WTC11 (cell line): ENCODE results near the gene RAB3A. TPM values are rescaled to one million over a fixed set of nuclear protein-coding genes. Genes with fewer than 3 reads are reported as not detected.

Source experiments
- ATAC-seq: fragments of 200-7000 bp; cut with Tn5 transposase; 2 replicates; pipeline ENCODE4 v1.10.0; 2021; ENCODE audit warnings: mild to moderate bottlenecking, moderate library complexity
- CTCF ChIA-PET: fragments of 300-600 bp; sonication (Branson Sonifier 250); formaldehyde crosslinking; loops from one replicate; lab custom pipeline; 2021; ENCODE audit warnings: antibody characterized with exemption; lab: Charles Lee
- POLR2A ChIA-PET: fragments of 350-600 bp; sonication (Branson Sonifier 250); formaldehyde crosslinking; loops from one replicate; lab custom pipeline; 2021; ENCODE audit warnings: antibody characterized with exemption; lab: Charles Lee
- DNase-seq: peaks from one replicate; pipeline ENCODE4 v3.0.0; 2021; ENCODE audit warnings: low spot score
- H3K27ac Mint-ChIP-seq: 2 replicates; pipeline ENCODE4 v1.8.0; 2021; ENCODE audit warnings: mixed read lengths
- H3K27me3 Mint-ChIP-seq: 2 replicates; pipeline ENCODE4 v1.8.0; 2021; ENCODE audit warnings: low read depth, mild to moderate bottlenecking, moderate library complexity, mixed read lengths
- H3K36me3 Mint-ChIP-seq: 2 replicates; pipeline ENCODE4 v1.8.0; 2021; ENCODE audit warnings: mixed read lengths
- H3K4me1 Mint-ChIP-seq: 2 replicates; pipeline ENCODE4 v1.8.0; 2022; ENCODE audit warnings: mixed read lengths
- H3K4me3 Mint-ChIP-seq: 2 replicates; pipeline ENCODE4 v1.8.0; 2021; ENCODE audit warnings: mild to moderate bottlenecking, moderate library complexity, mixed read lengths
- H3K9me3 Mint-ChIP-seq: 2 replicates; pipeline ENCODE4 v1.8.0; 2021; ENCODE audit warnings: mixed read lengths
- AR ChIP-seq: fragments of 250-450 bp; sonication (Bioruptor Pico); IDR thresholded peaks from 2 replicates; pipeline ENCODE4 v1.9.0; 2021; ENCODE audit warnings: mild to moderate bottlenecking
- ATF2 ChIP-seq: sonication (generic); formaldehyde crosslinking; IDR thresholded peaks from 2 replicates; pipeline ENCODE4 v1.8.1; 2022; ENCODE audit warnings: low read depth, missing genetic modification reagents, borderline replicate concordance
- ATF6 ChIP-seq: sonication (generic); formaldehyde crosslinking; IDR thresholded peaks from 2 replicates; pipeline ENCODE4 v1.8.1; 2023; ENCODE audit warnings: mild to moderate bottlenecking, missing genetic modification reagents
- CDX4 ChIP-seq: fragments of 250-450 bp; sonication (Bioruptor Pico); IDR thresholded peaks from 2 replicates; pipeline ENCODE4 v1.9.0; 2021; ENCODE audit warnings: moderate library complexity, mild to moderate bottlenecking, inconsistent platforms, borderline replicate concordance
- ESRRA ChIP-seq: sonication (generic); formaldehyde crosslinking; IDR thresholded peaks from 2 replicates; pipeline ENCODE4 v1.8.1; 2022; ENCODE audit warnings: mild to moderate bottlenecking, missing genetic modification reagents, borderline replicate concordance
- JAZF1 ChIP-seq: fragments of 250-450 bp; sonication (Bioruptor Pico); IDR thresholded peaks from 2 replicates; pipeline ENCODE4 v1.9.0; 2021; ENCODE audit warnings: moderate library complexity, mild to moderate bottlenecking, inconsistent platforms
- USF1 ChIP-seq: sonication (generic); formaldehyde crosslinking; IDR thresholded peaks from 2 replicates; pipeline ENCODE4 v1.8.0; 2022; ENCODE audit warnings: mild to moderate bottlenecking, missing genetic modification reagents
- USF2 ChIP-seq: sonication (generic); formaldehyde crosslinking; IDR thresholded peaks from 2 replicates; pipeline ENCODE4 v1.8.1; 2023; ENCODE audit warnings: mild to moderate bottlenecking, missing genetic modification reagents, moderate library complexity
- ZNF232 ChIP-seq: sonication (generic); formaldehyde crosslinking; IDR thresholded peaks from 2 replicates; pipeline ENCODE4 v1.8.0; 2022; ENCODE audit warnings: mild to moderate bottlenecking, missing genetic modification reagents
- ZNF281 ChIP-seq: sonication (generic); formaldehyde crosslinking; IDR thresholded peaks from 2 replicates; pipeline ENCODE4 v1.8.0; 2023; ENCODE audit warnings: mild to moderate bottlenecking, missing genetic modification reagents
- ZNF396 ChIP-seq: fragments of 250-450 bp; sonication (Bioruptor Pico); IDR thresholded peaks from 2 replicates; pipeline ENCODE4 v1.8.0; 2021; ENCODE audit warnings: mild to moderate bottlenecking, moderate library complexity, borderline replicate concordance
- ZNF512 ChIP-seq: sonication (generic); formaldehyde crosslinking; IDR thresholded peaks from 2 replicates; pipeline ENCODE4 v1.8.1; 2022; ENCODE audit warnings: missing genetic modification reagents, borderline replicate concordance
- ZNF532 ChIP-seq: fragments of 250-450 bp; sonication (Bioruptor Pico); IDR thresholded peaks from 2 replicates; pipeline ENCODE4 v1.9.0; 2021; ENCODE audit warnings: mild to moderate bottlenecking, borderline replicate concordance
- total RNA-seq: library from RNA; stranded (reverse); gene quantifications from 3 replicates; pipeline ENCODE4 v1.2.3, GENCODE V29; 2021

Gene RAB3A
- total RNA-seq, 1 experiment from 2014 or later, result 12.2 TPM

- Mint-ChIP-seq H3K9me3 (no peaks in the 10 kb centered on the region), H3K36me3 (peaks cover 2% of the 10 kb centered on the region), H3K4me1 (peaks cover 20% of the 10 kb centered on the region), H3K4me3 (peak overlapping the region; percentile 82), H3K27me3 (peaks cover 2% of the 10 kb centered on the region; the same call in 1 of the 2 replicates), H3K27ac (peak overlapping the region; percentile 97)
- ATAC-seq (no peak), DNase-seq (no peak)
- ChIA-PET CTCF (interaction anchor here (0.7 to 6.0 kb wide), 20 partner anchors 13 to 226 kb away, joined by 3 to 43 read pairs (median 6); partner anchors contain the start of genes JUND, PIK3R2 and RAB3A), POLR2A (interaction anchor here (1.6 to 1.8 kb wide), 2 partner anchors 41 to 88 kb away, joined by 6 to 9 read pairs; no protein-coding TSS in a partner anchor)
- no peak for TF ChIP-seq JAZF1 (CRISPR knock-in tag)
- TF ChIP-seq ZNF512 (CRISPR knock-in tag), result no peak
- no peak for TF ChIP-seq USF2 (CRISPR knock-in tag)
- TF ChIP-seq CDX4 (CRISPR knock-in tag), result no peak
- no peak for TF ChIP-seq ZNF232 (CRISPR knock-in tag)
- no peak for TF ChIP-seq ZNF281 (CRISPR knock-in tag)
- TF ChIP-seq ZNF396, result no peak
- no peak for TF ChIP-seq ESRRA (CRISPR knock-in tag)
- TF ChIP-seq USF1 (CRISPR knock-in tag), result no peak
- no peak for TF ChIP-seq ZNF532 (CRISPR knock-in tag)
- no peak for TF ChIP-seq AR (CRISPR knock-in tag)
- TF ChIP-seq ATF6 (CRISPR knock-in tag), result no peak
- TF ChIP-seq ATF2 (CRISPR knock-in tag), result no peak
Observed at GRCh38 chr19:18191640-18192062, 12.2 kb downstream of the RAB3A start.
